ENCODE measurements around the gene MROH7.

GRCh38 chr1:54668567-54668966 lies 27.0 kb downstream of the MROH7 start:
- TF ChIP-seq POLR2A (IDR thresholded peaks at IDR 0.05) (no peak), CTCF (IDR thresholded peaks at IDR 0.05) (no peak)
